ENCODE measurements around the gene ANKDD1A. TPM values are rescaled to one million over a fixed set of nuclear protein-coding genes. Genes with fewer than 3 reads are reported as not detected.

The ANKDD1A gene
- total and polyA plus RNA-seq, 3 donors from 2014 or later = 11.1 to 34.9 (median 31.8) TPM

DNA sequence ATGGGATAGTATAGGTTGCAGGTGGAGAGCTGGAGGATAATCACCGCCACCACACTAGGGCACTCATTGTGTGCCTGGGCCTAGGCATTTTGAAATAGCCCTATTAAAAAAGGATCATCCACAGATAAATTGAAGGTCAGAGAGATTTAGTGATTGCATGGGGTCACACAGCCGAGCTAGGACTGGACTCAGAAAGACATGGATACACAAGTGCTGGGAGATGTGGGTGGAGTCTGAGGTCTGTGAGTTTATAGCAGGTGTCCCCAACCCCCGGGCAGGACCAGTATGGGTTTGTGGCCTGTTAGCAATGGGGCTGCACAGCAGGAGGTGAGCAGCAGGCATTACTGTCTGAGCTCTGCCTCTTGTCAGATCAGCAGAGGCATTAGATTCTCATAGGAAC, 5.3 kb upstream of the ANKDD1A start:
- no peak for DNase-seq
- Histone ChIP-seq H3K27me3 (no peaks in the 10 kb centered on the region), H3K36me3 (ENCODE audit: low read depth, missing control alignments) (no peaks in the 10 kb centered on the region), H3K4me3 (no peak overlapping the region), H3K4me1 (peaks cover 6% of the 10 kb centered on the region), H3K27ac (no peak overlapping the region), H3K9me3 (no peaks in the 10 kb centered on the region)
- intact Hi-C loops (cut with DNase I; ENCODE audit: low total_unique reads) = loop anchor here (10.0 kb wide), 1 partner anchor 172 kb away; no protein-coding TSS in a partner anchor
- TF ChIP-seq, protein P1, sequence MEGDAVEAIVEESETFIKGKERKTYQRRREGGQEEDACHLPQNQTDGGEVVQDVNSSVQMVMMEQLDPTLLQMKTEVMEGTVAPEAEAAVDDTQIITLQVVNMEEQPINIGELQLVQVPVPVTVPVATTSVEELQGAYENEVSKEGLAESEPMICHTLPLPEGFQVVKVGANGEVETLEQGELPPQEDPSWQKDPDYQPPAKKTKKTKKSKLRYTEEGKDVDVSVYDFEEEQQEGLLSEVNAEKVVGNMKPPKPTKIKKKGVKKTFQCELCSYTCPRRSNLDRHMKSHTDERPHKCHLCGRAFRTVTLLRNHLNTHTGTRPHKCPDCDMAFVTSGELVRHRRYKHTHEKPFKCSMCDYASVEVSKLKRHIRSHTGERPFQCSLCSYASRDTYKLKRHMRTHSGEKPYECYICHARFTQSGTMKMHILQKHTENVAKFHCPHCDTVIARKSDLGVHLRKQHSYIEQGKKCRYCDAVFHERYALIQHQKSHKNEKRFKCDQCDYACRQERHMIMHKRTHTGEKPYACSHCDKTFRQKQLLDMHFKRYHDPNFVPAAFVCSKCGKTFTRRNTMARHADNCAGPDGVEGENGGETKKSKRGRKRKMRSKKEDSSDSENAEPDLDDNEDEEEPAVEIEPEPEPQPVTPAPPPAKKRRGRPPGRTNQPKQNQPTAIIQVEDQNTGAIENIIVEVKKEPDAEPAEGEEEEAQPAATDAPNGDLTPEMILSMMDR (IDR thresholded peaks at IDR 0.05) = no peak
- no peak for TF ChIP-seq POLR2A (IDR thresholded peaks at IDR 0.05)
- WGBS, 2 donors = 93 to 95% methylated on average over 2 to 3 of the region's 3 CpGs

DNA sequence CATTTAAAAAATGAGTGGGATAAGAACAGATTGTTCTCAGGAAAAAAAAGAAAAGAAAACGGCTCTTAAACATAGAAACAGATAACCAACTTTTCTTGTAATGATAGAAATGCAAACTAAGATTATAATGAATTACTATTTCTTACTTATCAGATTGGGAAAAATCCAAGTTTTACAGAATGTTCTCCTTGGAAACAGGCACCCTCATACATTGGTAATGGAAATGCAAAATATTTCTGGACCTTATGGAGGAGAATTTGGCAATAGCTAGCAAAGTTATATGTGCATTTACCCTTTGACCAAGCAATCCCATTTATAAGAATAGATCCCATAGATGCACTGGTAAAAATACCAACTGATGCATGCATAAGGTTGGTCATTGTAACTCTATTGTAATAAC, 3.7 kb upstream of the ANKDD1A start:
- intact Hi-C loops (cut with DNase I; ENCODE audit: low total_unique reads) = loop anchor here (10.0 kb wide), 1 partner anchor 173 kb away; no protein-coding TSS in a partner anchor
- TF ChIP-seq, protein P1 (IDR thresholded peaks at IDR 0.05) = no peak
- TF ChIP-seq POLR2A (IDR thresholded peaks at IDR 0.05) = no peak
- H3K27ac ChIP-seq = peak overlapping the region in 1 of 2 donors; percentile 62

DNA sequence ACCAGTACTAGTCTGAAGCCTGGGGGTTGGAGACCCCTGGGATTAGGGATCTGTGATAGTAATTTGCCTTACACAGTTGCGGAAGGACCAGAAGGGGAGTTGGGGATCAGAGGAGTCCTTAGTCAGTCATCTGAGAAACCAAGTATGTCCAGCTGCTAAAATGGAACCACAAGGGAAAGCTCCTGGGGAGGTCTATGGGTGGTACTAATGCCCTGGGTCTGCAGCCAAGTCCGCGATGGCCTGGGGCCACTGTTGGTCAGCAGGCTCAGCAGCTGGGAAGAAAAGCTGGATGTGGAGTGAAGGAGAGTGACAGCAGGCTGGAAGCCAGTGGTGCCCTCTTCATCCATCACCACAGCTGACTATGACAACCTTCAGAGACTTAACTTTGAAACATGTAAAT, 2.2 kb upstream of the ANKDD1A start:
- intact Hi-C loops (cut with DNase I; ENCODE audit: low total_unique reads) = loop anchor here (10.0 kb wide), 1 partner anchor 175 kb away; no protein-coding TSS in a partner anchor
- Histone ChIP-seq H3K27ac (no peak overlapping the region), H3K27me3 (no peaks in the 10 kb centered on the region), H3K9me3 (no peaks in the 10 kb centered on the region), H3K36me3 (ENCODE audit: low read depth, missing control alignments) (no peaks in the 10 kb centered on the region), H3K4me3 (no peak overlapping the region), H3K4me1 (peaks cover 12% of the 10 kb centered on the region)
- TF ChIP-seq POLR2A (IDR thresholded peaks at IDR 0.05) = no peak
- TF ChIP-seq, protein P1 (IDR thresholded peaks at IDR 0.05) = no peak
- 85 to 92% methylated on average over 3 of the region's 3 CpGs for whole genome bisulfite sequencing, 2 donors
- DNase-seq = no peak

More for the DNA sequence above, 3.7 kb upstream of the ANKDD1A start:
- no peaks in the 10 kb centered on the region for H3K36me3 ChIP-seq (ENCODE audit: low read depth, missing control alignments)
- no peaks in the 10 kb centered on the region for H3K9me3 ChIP-seq
- peaks cover 12% of the 10 kb centered on the region for H3K4me1 ChIP-seq
- H3K27me3 ChIP-seq = no peaks in the 10 kb centered on the region
- H3K4me3 ChIP-seq = no peak overlapping the region
- 31 to 38% methylated on average over 1 of the region's 1 CpG for WGBS, 2 donors
- no peak for DNase-seq

DNA sequence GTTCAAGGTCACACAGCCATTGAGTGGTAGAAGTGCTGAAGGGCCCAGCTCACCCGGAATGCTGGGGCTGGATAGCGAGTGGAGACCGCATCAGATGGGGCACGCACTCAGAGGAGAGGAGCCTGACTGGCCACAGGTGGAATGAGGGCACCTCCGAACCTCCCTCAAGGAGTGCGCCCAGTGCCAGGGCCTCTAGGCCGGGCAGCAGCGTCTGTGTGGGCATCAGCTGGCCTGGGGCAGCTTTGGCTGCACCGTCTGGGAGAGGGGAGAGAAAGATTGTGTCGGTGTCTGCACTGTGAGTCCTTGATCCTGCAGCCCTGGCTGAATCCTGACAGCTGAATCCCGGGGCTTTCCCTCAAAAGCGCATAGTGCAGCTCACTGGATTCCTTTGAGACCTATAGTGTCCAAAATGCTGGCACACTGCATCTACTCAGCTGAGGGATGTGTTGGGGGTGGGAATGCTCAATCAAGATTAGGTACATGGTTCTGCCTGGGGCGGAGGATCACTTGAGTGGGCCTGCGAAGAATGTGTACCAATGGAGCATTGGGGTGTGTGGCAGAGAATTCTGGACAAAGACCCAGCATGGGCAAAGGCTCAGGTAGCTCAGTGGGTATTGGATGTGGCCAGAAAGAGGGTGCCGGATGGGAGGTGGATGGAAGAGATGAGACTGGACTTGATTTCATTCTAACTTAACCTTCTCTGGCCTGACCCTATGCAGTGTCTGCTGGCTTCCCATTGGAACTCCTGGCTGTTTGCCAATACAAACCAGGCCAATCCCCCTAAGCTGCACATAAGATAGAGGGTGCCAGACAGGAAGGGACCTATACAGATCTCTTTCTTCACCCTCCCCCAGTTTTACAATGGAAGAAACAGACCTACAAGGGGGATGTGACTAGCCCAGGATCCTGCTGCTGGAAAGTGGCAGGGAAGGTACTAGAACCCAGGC, 950 bp downstream of the ANKDD1A start:
- Histone ChIP-seq H3K4me3 (peak overlapping the region; percentile 66 to 74), H3K27ac (peak overlapping the region; percentile 41 to 84)
- intact Hi-C loops (cut with DNase I; ENCODE audit: low total_unique reads) = no loop called here

More for the DNA sequence above, 950 bp downstream of the ANKDD1A start:
- WGBS, 2 donors = 19 to 26% methylated on average over 11 to 15 of the region's 15 CpGs
- Histone ChIP-seq H3K27me3 (no peaks in the 10 kb centered on the region), H3K4me1 (peaks cover 19% of the 10 kb centered on the region), H3K36me3 (ENCODE audit: low read depth, missing control alignments) (no peaks in the 10 kb centered on the region), H3K9me3 (no peaks in the 10 kb centered on the region)
- no peak for TF ChIP-seq POLR2A (IDR thresholded peaks at IDR 0.05)
- TF ChIP-seq, protein P1 (IDR thresholded peaks at IDR 0.05) = no peak
- DNase-seq = no peak

Data from testis (tissue), 3 donors.